HepG2 (cell line): ENCODE data around the gene TULP3. TPM values are rescaled to one million over a fixed set of nuclear protein-coding genes. Genes with fewer than 3 reads are reported as not detected.
A peak's percentile ranks its signal among the peaks of the same experiment; 100 is the strongest.

ENCODE experiments used
- ATAC-seq: fragments of 200-7000 bp; cut with Tn5 transposase; 3 replicates; pipeline ENCODE4 v1.9.1; 2020; ENCODE audit warnings: mild to moderate bottlenecking, moderate library complexity
- BruUV-seq: library from RNA; stranded (reverse); fragments of 400-500 nt; replicated peaks from 2 replicates; lab custom pipeline; 2021; lab: Mats Ljungman, UMichigan
- CTCF ChIA-PET: fragments of 300-600 bp; formaldehyde crosslinking; extraction: SDS; loops from one replicate; lab custom pipeline; 2021; ENCODE audit warnings: low total read pairs, inconsistent platforms, low intra/inter-chr PET ratio; lab: Yijun Ruan, JAX
- POLR2A ChIA-PET: fragments of 350-600 bp; sonication (Branson Sonifier 250); formaldehyde crosslinking; loops from one replicate; lab custom pipeline; 2020; ENCODE audit warnings: antibody characterized with exemption, inconsistent platforms; lab: Yijun Ruan, JAX
- DNase-seq: peaks from one replicate; pipeline ENCODE4 v3.0.0-alpha.2; 2015; ENCODE audit warnings: low spot score
- FAIRE-seq: peaks from 3 replicates; lab custom pipeline; 2011; peaks lifted over from hg19 to GRCh38; lab: Jason Lieb, UNC
- H2AFZ ChIP-seq: one replicate; pipeline ENCODE4 v1.6.1; 2011; ENCODE audit warnings: low read length, inconsistent platforms
- H3K27ac ChIP-seq: fragments of 300-600 bp; 3 replicates; pipeline ENCODE4 v1.8.0; 2011; ENCODE audit warnings: mixed run types, mild to moderate bottlenecking, mixed read lengths, low read length, inconsistent platforms; ENCODE audit not compliant: insufficient read depth; ENCODE audit errors: extremely low read length
- H3K27me3 ChIP-seq, 2 experiments: fragments of 200-600 bp in 1 of 2; 2 replicates in 1 of 2; 3 replicates in 1 of 2; pipeline versions ENCODE4 v1.6.0 to v1.8.0; 2011; ENCODE audit warnings: low read length in 2 of 2, mild to moderate bottlenecking in 2 of 2, moderate library complexity in 2 of 2, inconsistent platforms in 1 of 2; ENCODE audit not compliant: insufficient read depth in 2 of 2, control insufficient read depth in 1 of 2
- H3K36me3 ChIP-seq, 2 experiments: fragments of 200-600 bp in 1 of 2; replicated peaks in 1 of 2; 2 replicates in 1 of 2; 3 replicates in 1 of 2; pipeline versions ENCODE4 v1.5.1 to v1.8.0; 2011; ENCODE audit warnings: low read length in 2 of 2, inconsistent platforms in 1 of 2; ENCODE audit not compliant: insufficient read depth in 2 of 2, control insufficient read depth in 1 of 2
- H3K4me1 ChIP-seq: 2 replicates; pipeline ENCODE4 v1.5.1; 2012; ENCODE audit warnings: low read length, inconsistent platforms; ENCODE audit not compliant: insufficient read depth
- H3K4me2 ChIP-seq: 2 replicates; pipeline ENCODE4 v1.6.0; 2011; ENCODE audit warnings: low read depth, low read length, inconsistent platforms
- H3K4me3 ChIP-seq, 3 experiments: fragments of 200-600 bp in 1 of 3; sonication (generic), shearing (Covaris generic) in 1 of 3; replicated peaks in 1 of 3; 2 replicates each; pipeline ENCODE4 v1.5.1; 2011 to 2016; ENCODE audit warnings: low read length in 3 of 3, inconsistent platforms in 2 of 3, low read depth in 2 of 3, mild to moderate bottlenecking in 2 of 3, control low read depth in 1 of 3, mixed read lengths in 1 of 3; ENCODE audit not compliant: insufficient read depth in 1 of 3
- H3K79me2 ChIP-seq: one replicate; pipeline ENCODE4 v1.6.1; 2011; ENCODE audit warnings: low read length, inconsistent platforms; ENCODE audit not compliant: insufficient read depth
- H3K9ac ChIP-seq: 2 replicates; pipeline ENCODE4 v1.6.0; 2011; ENCODE audit warnings: mild to moderate bottlenecking, low read depth, low read length, inconsistent platforms; ENCODE audit not compliant: insufficient read depth
- H3K9me3 ChIP-seq: 2 replicates; pipeline ENCODE4 v1.5.1; 2012; ENCODE audit warnings: mild to moderate bottlenecking, low read length
- H4K20me1 ChIP-seq: 2 replicates; pipeline ENCODE4 v1.6.0; 2011; ENCODE audit warnings: inconsistent platforms, mild to moderate bottlenecking, low read length, moderate library complexity; ENCODE audit not compliant: insufficient read depth
- ARID3A ChIP-seq: IDR thresholded peaks from 2 replicates; pipeline ENCODE4 v1.6.1; 2012; ENCODE audit warnings: low read depth, low read length, improper control_type of control experiment
- ARID5B ChIP-seq: IDR thresholded peaks from 2 replicates; pipeline ENCODE4 v1.4.0; 2020; ENCODE audit warnings: mild to moderate bottlenecking, missing genetic modification reagents
- DNMT1 ChIP-seq: sonication (generic); formaldehyde crosslinking; IDR thresholded peaks from 2 replicates; pipeline ENCODE4 v1.5.1; 2020; ENCODE audit warnings: mild to moderate bottlenecking, missing genetic modification reagents
- FOSL2 ChIP-seq: sonication (generic); formaldehyde crosslinking; IDR thresholded peaks from 2 replicates; pipeline ENCODE4 v1.4.0; 2020; ENCODE audit warnings: missing genetic modification reagents
- GATAD2A ChIP-seq: IDR thresholded peaks from 2 replicates; pipeline ENCODE4 v1.6.1; 2016
- HNRNPUL1 ChIP-seq: fragments of 200-400 bp; formaldehyde crosslinking; IDR thresholded peaks from 2 replicates; pipeline ENCODE4 v1.6.1; 2017; ENCODE audit warnings: low read depth, mild to moderate bottlenecking, low read length, moderate library complexity
- KMT2B ChIP-seq: IDR thresholded peaks from 2 replicates; pipeline ENCODE4 v1.6.1; 2016; ENCODE audit warnings: missing genetic modification reagents, missing compliant biosample characterization
- NCOR1 ChIP-seq: fragments of 200-600 bp; sonication (generic); IDR thresholded peaks from 2 replicates; pipeline ENCODE4 v1.7.0; 2017; ENCODE audit warnings: antibody characterized with exemption, low read length, borderline replicate concordance
- NR2F6 ChIP-seq, 2 experiments: IDR thresholded peaks; 2 replicates each; pipeline ENCODE4 v1.6.1; 2016; ENCODE audit warnings: antibody characterized with exemption in 1 of 2, mild to moderate bottlenecking in 1 of 2
- NRL ChIP-seq: sonication (generic); formaldehyde crosslinking; IDR thresholded peaks from 2 replicates; pipeline ENCODE4 v1.5.0; 2020; ENCODE audit warnings: missing genetic modification reagents, mild to moderate bottlenecking, moderate library complexity, borderline replicate concordance
- RXRA ChIP-seq: sonication (generic); formaldehyde crosslinking; IDR thresholded peaks from 2 replicates; pipeline ENCODE4 v1.5.1; 2020; ENCODE audit warnings: missing genetic modification reagents
- TCF7L2 ChIP-seq: IDR thresholded peaks from 2 replicates; pipeline ENCODE4 v1.6.1; 2011; ENCODE audit warnings: mild to moderate bottlenecking, low read depth, low read length, moderate library complexity
- TMF1 ChIP-seq: sonication (generic); formaldehyde crosslinking; IDR thresholded peaks from 2 replicates; pipeline ENCODE4 v1.8.1; 2022; ENCODE audit warnings: low read depth, missing genetic modification reagents
- ZFY ChIP-seq: sonication (generic); formaldehyde crosslinking; IDR thresholded peaks from 2 replicates; pipeline ENCODE4 v1.4.0; 2020; ENCODE audit warnings: missing genetic modification reagents
- ZNF556 ChIP-seq: sonication (generic); formaldehyde crosslinking; IDR thresholded peaks from 2 replicates; pipeline ENCODE4 v1.4.0; 2020; ENCODE audit warnings: mild to moderate bottlenecking, missing genetic modification reagents, borderline replicate concordance
- ZNF720 ChIP-seq: sonication (generic); formaldehyde crosslinking; IDR thresholded peaks from 2 replicates; pipeline ENCODE4 v1.4.0; 2020; ENCODE audit warnings: missing genetic modification reagents
- WGBS: methylation state at CpG from one replicate; pipeline ENCODE4 v1.1.6; 2017; ENCODE audit warnings: low lambda C conversion rate; 5-methylcytosine and 5-hydroxymethylcytosine counted together
- in situ Hi-C: cut with HindIII; loops from 2 replicates; pipeline ENCODE4 v1.10.0; 2017; ENCODE audit warnings: low pct_unique_long_range_greater_than_20kb; ENCODE audit not compliant: extremely low pct_ligation_motif_present
- intact Hi-C: fragments of 100-400 bp; cut with micrococcal nuclease; formaldehyde crosslinking; loops from one replicate; pipeline ENCODE4 v1.10.0; 2022; ENCODE audit not compliant: unreplicated experiment
- polyA plus RNA-seq, 8 experiments: library from polyadenylated mRNA; depleted of rRNA in 3 of 8; stranded (reverse) in 7 of 8; unstranded in 1 of 8; fragments of >200 nt; fragmentation: Illumina TruSeq in 4 of 8; extraction: Trizol in 4 of 8; gene quantifications; 2 replicates each; pipeline versions ENCODE4 v1.2.1 to v1.2.3, GENCODE V29; 2011 to 2016; ENCODE audit warnings: low read depth in 4 of 8, missing spikeins in 1 of 8, mixed read lengths in 1 of 8; ENCODE audit not compliant: insufficient read depth in 1 of 8
- total RNA-seq, 5 experiments: library from RNA; depleted of rRNA; stranded (reverse); fragments of >200 nt; fragmentation: Illumina TruSeq; extraction: Trizol; gene quantifications; 2 replicates each; pipeline ENCODE4 v1.2.3, GENCODE V29; 2016; ENCODE audit warnings: low read depth in 1 of 5
- TF ChIP-seq, protein P1 (sequence below): IDR thresholded peaks from 2 replicates; pipeline ENCODE4 v1.6.1; 2016; ENCODE audit warnings: mild to moderate bottlenecking, missing biosample characterization, missing genetic modification reagents

TULP3 gene
- total and polyA plus RNA-seq, 2 of the 13 experiments (the other 11 are each of a cell fraction or from before 2014, with no cell fraction given): 11.2 to 13.2 TPM

DNA sequence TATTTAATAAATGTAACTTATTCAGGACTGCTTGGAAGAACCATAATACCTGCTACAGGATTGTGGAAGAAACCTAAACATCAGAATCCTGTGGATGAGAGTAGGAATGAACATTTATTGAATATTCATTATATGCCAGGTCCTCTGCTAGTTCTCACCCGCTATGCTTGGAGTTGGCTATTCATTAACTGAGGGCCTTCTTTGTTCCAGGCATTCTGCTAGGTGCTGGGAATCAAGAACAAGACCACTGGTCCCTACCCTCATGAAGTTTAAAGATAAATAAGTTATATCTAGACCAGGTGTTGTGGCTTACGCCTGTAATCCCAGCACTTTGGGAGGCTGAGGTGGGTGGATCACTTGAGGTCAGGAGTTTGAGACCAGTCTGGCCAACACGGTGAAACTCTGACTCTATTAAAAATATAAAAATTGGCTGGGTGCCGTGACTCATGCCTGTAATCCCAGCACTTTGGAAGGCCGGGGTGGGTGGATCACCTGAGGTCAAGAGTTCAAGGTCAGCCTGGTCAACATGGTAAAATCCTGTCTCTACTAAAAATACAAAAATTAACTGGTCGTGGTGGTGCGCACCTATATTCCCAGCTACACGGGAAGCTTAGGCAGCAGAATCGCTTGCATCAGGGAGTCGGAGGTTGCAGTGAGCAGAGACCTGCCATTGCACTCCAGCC is 3.8 kb upstream of the TULP3 start:
- POLR2A ChIA-PET: interaction anchor here (0.6 to 1.0 kb wide), 3 partner anchors 10 to 168 kb away, joined by 3 to 5 read pairs (median 3); partner anchors contain the start of genes FOXM1 and RHNO1
- BruUV-seq: no TSS peak
- TF ChIP-seq ZNF556 (CRISPR knock-in tag) (no peak), HNRNPUL1 (0 out of 2 replicates have a peak, but pooled peaks have one; percentile 28), ZFY (CRISPR knock-in tag) (no peak), FOSL2 (peak; percentile 52), NR2F6 (IDR thresholded peaks at IDR 0.05) (peak; percentile 70), NR2F6 (CRISPR knock-in tag; IDR thresholded peaks at IDR 0.05) (peak; percentile 63), NRL (CRISPR knock-in tag) (no peak), GATAD2A (CRISPR knock-in tag) (0 out of 2 replicates have a peak, but pooled peaks have one; percentile 32), DNMT1 (CRISPR knock-in tag) (no peak), KMT2B (no peak), RXRA (CRISPR knock-in tag) (peak; percentile 24; the same call in 1 of the 2 replicates), TMF1 (no peak), ARID3A (no peak), ARID5B (CRISPR knock-in tag) (peak; percentile 47; the same call in 1 of the 2 replicates), TCF7L2 (no peak), ZNF720 (CRISPR knock-in tag) (no peak), NCOR1 (0 out of 2 replicates have a peak, but pooled peaks have one; percentile 27)
- TF ChIP-seq, protein P1, sequence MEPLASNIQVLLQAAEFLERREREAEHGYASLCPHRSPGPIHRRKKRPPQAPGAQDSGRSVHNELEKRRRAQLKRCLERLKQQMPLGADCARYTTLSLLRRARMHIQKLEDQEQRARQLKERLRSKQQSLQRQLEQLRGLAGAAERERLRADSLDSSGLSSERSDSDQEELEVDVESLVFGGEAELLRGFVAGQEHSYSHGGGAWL: no peak

More for the DNA sequence above, 3.8 kb upstream of the TULP3 start:
- Histone ChIP-seq H2AFZ (no peak overlapping the region), H3K9ac (no peak overlapping the region), H3K79me2 (peaks cover 16% of the 10 kb centered on the region), H4K20me1 (no peaks in the 10 kb centered on the region), H3K36me3 (peaks cover 0 to 7% of the 10 kb centered on the region in 2 experiments; a peak in 1 of 5 replicates), H3K27ac (peak overlapping the region; percentile 44), H3K4me3 (no peak overlapping the region), H3K4me2 (peak overlapping the region; percentile 33; the same call in 1 of the 2 replicates), H3K9me3 (no peaks in the 10 kb centered on the region), H3K27me3 (no peaks in the 10 kb centered on the region; a peak in 1 of 5 replicates), H3K4me1 (peaks cover 53% of the 10 kb centered on the region)
- in situ Hi-C loops: loop anchor here (5.0 to 10.0 kb wide), 2 partner anchors 70 to 148 kb away; partner anchors contain the start of gene TEAD4
- ATAC-seq (no peak), DNase-seq (peak; percentile 45), FAIRE-seq (no peak)
- 65% methylated on average over 10 of the region's 10 CpGs for WGBS
- intact Hi-C loops: loop anchor here (2.0 to 5.0 kb wide), 2 partner anchors 40 to 148 kb away; no protein-coding TSS in a partner anchor
- CTCF ChIA-PET: no interaction called here
